ENCODE results near the gene LHX3. TPM values are rescaled to one million over a fixed set of nuclear protein-coding genes. Genes with fewer than 3 reads are reported as not detected.

The LHX3 gene
- total and polyA plus RNA-seq, 2 of the 8 experiments (the other 6 are each of a cell fraction or from before 2014, with no cell fraction given), result 0.02 TPM; not detected in 1

DNA sequence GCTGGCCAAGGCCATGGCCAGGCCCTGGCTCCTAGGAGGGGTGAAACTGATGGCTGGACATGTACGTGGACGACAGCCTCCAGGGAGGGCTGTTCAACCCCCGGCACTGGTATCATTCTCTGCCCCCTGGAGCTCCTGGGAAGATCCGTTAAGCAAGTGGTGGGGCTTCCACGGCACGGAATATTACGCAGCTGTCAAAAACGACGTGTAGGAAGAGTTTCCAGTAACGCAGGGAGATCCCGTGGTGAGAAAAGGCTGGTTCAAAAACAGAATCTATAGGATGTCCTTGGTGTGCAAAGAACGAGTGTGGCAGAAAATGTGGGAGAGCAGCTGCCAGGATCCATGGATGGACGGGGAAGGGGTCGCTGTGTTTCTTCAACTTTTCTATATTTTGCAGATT lies 50.0 kb downstream of the LHX3 start:
- Histone ChIP-seq H2AK5ac (ENCODE audit: low read depth, low read length) (no peak overlapping the region), H4K20me1 (replicated peaks in 1 of 2; ENCODE audit: control insufficient read depth in 1 of 2, insufficient read depth in 2 of 2, low read length in 2 of 2) (no peaks in the 10 kb centered on the region), H2BK120ac (replicated peaks; ENCODE audit: low read depth, low read length) (no peak overlapping the region), H3K9ac (replicated peaks in 1 of 4; ENCODE audit: extremely low read depth in 1 of 4, low read depth in 3 of 4, low read length in 3 of 4) (no peak overlapping the region), H2BK15ac (ENCODE audit: low read length) (no peak overlapping the region), H3K27me3 (replicated peaks in 1 of 4; ENCODE audit: control insufficient read depth in 3 of 4, extremely low read depth in 1 of 4, insufficient read depth in 3 of 4, low read length in 3 of 4) (peaks cover 0 to 4% (median 2%) of the 10 kb centered on the region in 4 experiments; a peak in 4 of 7 replicates), H2BK20ac (ENCODE audit: low read length) (no peak overlapping the region), H3K23me2 (ENCODE audit: low read depth, low read length) (peaks cover 5% of the 10 kb centered on the region; the same call in 1 of the 2 replicates), H4K91ac (replicated peaks; ENCODE audit: insufficient read length, low read length) (no peak overlapping the region), H3K4me3 (ENCODE audit: extremely low read depth in 1 of 4, insufficient read depth in 2 of 4, low read depth in 3 of 4, low read length in 4 of 4) (no peak overlapping the region), H3K4ac (replicated peaks; ENCODE audit: insufficient read length, low read depth, low read length) (no peak overlapping the region), H3K4me1 (replicated peaks in 1 of 4; ENCODE audit: control insufficient read depth in 3 of 4, insufficient read depth in 4 of 4, low read length in 3 of 4) (peaks cover 0 to 15% (median 11%) of the 10 kb centered on the region in 4 experiments; a peak in 6 of 7 replicates), H2AFZ (ENCODE audit: low read length) (no peak overlapping the region), H3K4me2 (ENCODE audit: insufficient read depth in 1 of 2, low read depth in 2 of 2, low read length in 2 of 2) (no peak overlapping the region), H3K56ac (replicated peaks; ENCODE audit: insufficient read length, low read depth, low read length) (no peak overlapping the region), H3K27ac (ENCODE audit: low read depth, low read length) (no peak overlapping the region), H4K8ac (ENCODE audit: extremely low read depth, insufficient read depth, low read length) (no peak overlapping the region), H3K36me3 (ENCODE audit: control insufficient read depth in 2 of 4, insufficient read depth in 4 of 4, low read length in 3 of 4) (no peaks in the 10 kb centered on the region), H2BK12ac (ENCODE audit: low read depth, low read length) (no peak overlapping the region), H3K9me3 (ENCODE audit: insufficient read depth in 2 of 2, low read depth in 1 of 2, low read length in 1 of 2) (no peaks in the 10 kb centered on the region), H3K79me2 (ENCODE audit: control insufficient read depth in 1 of 2, insufficient read depth in 2 of 2, low read length in 2 of 2) (no peaks in the 10 kb centered on the region), H3K79me1 (ENCODE audit: low read depth, low read length) (no peaks in the 10 kb centered on the region), H2BK5ac (ENCODE audit: low read depth, low read length) (no peak overlapping the region), H4K5ac (ENCODE audit: insufficient read length, low read depth, low read length) (no peak overlapping the region), H3K14ac (ENCODE audit: insufficient read length) (no peak overlapping the region), H3K23ac (ENCODE audit: insufficient read length) (no peak overlapping the region), H3K18ac (ENCODE audit: extremely low read depth, low read length) (no peak overlapping the region)
- ChIA-PET POLR2A (ENCODE audit: partially characterized antibody) (no interaction called here), CTCF (ENCODE audit: partially characterized antibody) (interaction anchor here (0.7 kb wide), 1 partner anchor 11 kb away, joined by 3 read pairs; no protein-coding TSS in a partner anchor)
- WGBS, 2 experiments (ENCODE audit: extremely low coverage in 1 of 2, insufficient coverage in 1 of 2, insufficient read length in 1 of 2, insufficient replicate concordance in 2 of 2, low coverage in 1 of 2, low lambda C conversion rate in 2 of 2, missing lambda C conversion rate in 1 of 2), result 91% methylated on average over 14 of the region's 14 CpGs; no CpG with 5 or more reads in 1 of the 2 experiments
- FAIRE-seq (no peak), DNase-seq (ENCODE audit: low read depth in 1 of 2, low spot score in 2 of 2) (no peak)
- no peak for TF ChIP-seq CHD2 (IDR thresholded peaks at IDR 0.05; ENCODE audit: low read length)
- no peak for TF ChIP-seq TAF7 (optimal IDR thresholded peaks at IDR 0.05; ENCODE audit: borderline replicate concordance, low read depth, low read length)
- TF ChIP-seq SRF (IDR thresholded peaks at IDR 0.05; ENCODE audit: low read depth, low read length), result no peak
- no peak for TF ChIP-seq CHD1 (IDR thresholded peaks at IDR 0.05; ENCODE audit: low read depth, low read length)
- no peak for TF ChIP-seq CBX8 (IDR thresholded peaks at IDR 0.05; ENCODE audit: borderline replicate concordance, low read depth, low read length)
- TF ChIP-seq HDAC2 (IDR thresholded peaks at IDR 0.05; ENCODE audit: borderline replicate concordance in 1 of 2, low read depth in 2 of 2, low read length in 2 of 2), result no peak
- no peak for TF ChIP-seq NRF1 (IDR thresholded peaks at IDR 0.05; ENCODE audit: low read depth, low read length)
- TF ChIP-seq POLR2AphosphoS5 (IDR thresholded peaks at IDR 0.05; ENCODE audit: low read depth, low read length), result no peak
- TF ChIP-seq SIRT6 (IDR thresholded peaks at IDR 0.05; ENCODE audit: low read length), result no peak
- TF ChIP-seq RAD21 (IDR thresholded peaks at IDR 0.05 in 1 of 2, conservative IDR thresholded peaks at IDR 0.05 in 1 of 2; ENCODE audit: low read depth in 2 of 2, low read length in 2 of 2), result no peak
- no peak for TF ChIP-seq ZNF274 (IDR thresholded peaks at IDR 0.05; ENCODE audit: borderline replicate concordance, extremely low read depth, low read length)
- no peak for TF ChIP-seq CREB1 (IDR thresholded peaks at IDR 0.05)
- TF ChIP-seq TBP (IDR thresholded peaks at IDR 0.05; ENCODE audit: low read depth, low read length), result no peak

Measured in H1 (cell line).